ENCODE data around the gene ST3GAL4. TPM values are rescaled to one million over a fixed set of nuclear protein-coding genes. Genes with fewer than 3 reads are reported as not detected.

Gene ST3GAL4
- polyA plus RNA-seq, 2 of the 4 experiments (the other 2 are of a cell fraction): 11.9 to 17.5 TPM

- ChIA-PET CTCF (no interaction called here), POLR2A (no interaction called here)
- no peaks in the 10 kb centered on the region for H3K9me3 ChIP-seq
- no peak overlapping the region for H3K27ac ChIP-seq
- no peak overlapping the region for H3K4me3 ChIP-seq
- ATAC-seq (no peak), FAIRE-seq (no peak), DNase-seq (ENCODE audit: low read depth in 1 of 2, low spot score in 1 of 2) (no peak)
- WGBS (ENCODE audit: missing lambda C conversion rate): 73% methylated on average over 5 of the region's 5 CpGs
- TF ChIP-seq FOSL2 (IDR thresholded peaks at IDR 0.05) (no peak), FOSL2 (CRISPR knock-in tag; IDR thresholded peaks at IDR 0.05) (no peak), ATOH8 (CRISPR knock-in tag; IDR thresholded peaks at IDR 0.05; ENCODE audit: low read depth) (no peak), POLR2AphosphoS2 (conservative IDR thresholded peaks at IDR 0.05; ENCODE audit: low read length) (no peak), CBX8 (IDR thresholded peaks at IDR 0.05) (no peak), HOXB13 (CRISPR knock-in tag; IDR thresholded peaks at IDR 0.05; ENCODE audit: low read depth) (no peak), TFCP2L1 (CRISPR knock-in tag; IDR thresholded peaks at IDR 0.05) (no peak), PBX3 (IDR thresholded peaks at IDR 0.05) (no peak), EHF (CRISPR knock-in tag; IDR thresholded peaks at IDR 0.05) (no peak), CHD2 (IDR thresholded peaks at IDR 0.05; ENCODE audit: low read length, partially characterized antibody) (no peak)
- 0 out of 3 replicates have a peak, but pooled peaks cover 4% of the 10 kb centered on the region for H3K4me1 ChIP-seq
- H3K4me2 ChIP-seq: no peak overlapping the region
These were observed 34.9 kb downstream of the ST3GAL4 start for GRCh38 chr11:126390272-126390867.

DNA sequence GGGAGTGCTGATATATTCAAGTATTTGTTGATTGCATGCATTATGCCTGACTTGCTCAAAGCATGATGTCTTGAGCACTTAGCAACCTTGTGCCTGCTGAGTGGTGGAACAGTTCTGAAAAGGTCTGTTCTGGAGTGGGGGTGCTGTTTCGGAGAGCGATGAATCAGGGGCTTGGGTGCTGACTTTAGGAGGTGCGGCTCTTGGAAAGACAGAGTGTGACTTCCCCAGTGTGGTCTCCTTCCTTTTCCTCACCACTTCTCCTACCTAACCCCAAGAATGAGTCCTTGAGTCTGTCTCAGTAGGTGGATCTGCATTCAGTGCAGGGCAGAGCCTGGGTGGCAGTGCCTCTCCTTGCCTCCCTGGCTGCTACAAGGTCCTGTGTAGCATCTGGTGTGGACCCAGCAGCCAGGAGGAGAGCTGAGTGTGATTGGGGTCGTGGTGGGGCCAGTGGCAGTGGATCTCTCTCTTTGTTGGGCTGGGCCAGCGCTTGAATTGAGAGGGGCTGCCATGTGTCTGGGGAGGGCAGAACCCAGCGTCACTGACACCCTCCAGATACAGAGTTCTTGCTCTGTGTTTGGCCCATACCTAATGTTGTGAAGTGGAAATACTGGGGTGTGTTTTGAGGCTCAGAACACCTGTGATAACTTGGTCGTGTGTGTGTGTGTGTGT is 35.9 kb downstream of the ST3GAL4 start:
- WGBS (ENCODE audit: missing lambda C conversion rate): 77% methylated on average over 7 of the region's 7 CpGs
- no peak for DNase-seq (ENCODE audit: low read depth in 1 of 2, low spot score in 1 of 2)
- no peak overlapping the region for H3K4me3 ChIP-seq
- TF ChIP-seq HOXB5 (CRISPR knock-in tag; IDR thresholded peaks at IDR 0.05): no peak
- no peak for TF ChIP-seq RNF2 (IDR thresholded peaks at IDR 0.05; ENCODE audit: borderline replicate concordance, low read depth)
- no peak for TF ChIP-seq CEBPB (IDR thresholded peaks at IDR 0.05)
- no peak for TF ChIP-seq HDAC2 (IDR thresholded peaks at IDR 0.05)
- no peak for TF ChIP-seq RFX5 (IDR thresholded peaks at IDR 0.05)
- TF ChIP-seq RAD21 (conservative IDR thresholded peaks at IDR 0.05 in 1 of 2, IDR thresholded peaks at IDR 0.05 in 1 of 2): no peak
- no peak for TF ChIP-seq ZSCAN20 (CRISPR knock-in tag; IDR thresholded peaks at IDR 0.05)
- TF ChIP-seq, protein P1, sequence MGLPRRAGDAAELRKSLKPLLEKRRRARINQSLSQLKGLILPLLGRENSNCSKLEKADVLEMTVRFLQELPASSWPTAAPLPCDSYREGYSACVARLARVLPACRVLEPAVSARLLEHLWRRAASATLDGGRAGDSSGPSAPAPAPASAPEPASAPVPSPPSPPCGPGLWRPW (IDR thresholded peaks at IDR 0.05): no peak
- TF ChIP-seq, protein P2, sequence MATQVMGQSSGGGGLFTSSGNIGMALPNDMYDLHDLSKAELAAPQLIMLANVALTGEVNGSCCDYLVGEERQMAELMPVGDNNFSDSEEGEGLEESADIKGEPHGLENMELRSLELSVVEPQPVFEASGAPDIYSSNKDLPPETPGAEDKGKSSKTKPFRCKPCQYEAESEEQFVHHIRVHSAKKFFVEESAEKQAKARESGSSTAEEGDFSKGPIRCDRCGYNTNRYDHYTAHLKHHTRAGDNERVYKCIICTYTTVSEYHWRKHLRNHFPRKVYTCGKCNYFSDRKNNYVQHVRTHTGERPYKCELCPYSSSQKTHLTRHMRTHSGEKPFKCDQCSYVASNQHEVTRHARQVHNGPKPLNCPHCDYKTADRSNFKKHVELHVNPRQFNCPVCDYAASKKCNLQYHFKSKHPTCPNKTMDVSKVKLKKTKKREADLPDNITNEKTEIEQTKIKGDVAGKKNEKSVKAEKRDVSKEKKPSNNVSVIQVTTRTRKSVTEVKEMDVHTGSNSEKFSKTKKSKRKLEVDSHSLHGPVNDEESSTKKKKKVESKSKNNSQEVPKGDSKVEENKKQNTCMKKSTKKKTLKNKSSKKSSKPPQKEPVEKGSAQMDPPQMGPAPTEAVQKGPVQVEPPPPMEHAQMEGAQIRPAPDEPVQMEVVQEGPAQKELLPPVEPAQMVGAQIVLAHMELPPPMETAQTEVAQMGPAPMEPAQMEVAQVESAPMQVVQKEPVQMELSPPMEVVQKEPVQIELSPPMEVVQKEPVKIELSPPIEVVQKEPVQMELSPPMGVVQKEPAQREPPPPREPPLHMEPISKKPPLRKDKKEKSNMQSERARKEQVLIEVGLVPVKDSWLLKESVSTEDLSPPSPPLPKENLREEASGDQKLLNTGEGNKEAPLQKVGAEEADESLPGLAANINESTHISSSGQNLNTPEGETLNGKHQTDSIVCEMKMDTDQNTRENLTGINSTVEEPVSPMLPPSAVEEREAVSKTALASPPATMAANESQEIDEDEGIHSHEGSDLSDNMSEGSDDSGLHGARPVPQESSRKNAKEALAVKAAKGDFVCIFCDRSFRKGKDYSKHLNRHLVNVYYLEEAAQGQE (IDR thresholded peaks at IDR 0.05): no peak
- no peak for TF ChIP-seq NFE2L2 (conservative IDR thresholded peaks at IDR 0.05; ENCODE audit: low read length)
- no peak for FAIRE-seq
- POLR2A ChIA-PET: no interaction called here
- no peak overlapping the region for H3K4me2 ChIP-seq
- no peaks in the 10 kb centered on the region for H3K9me3 ChIP-seq
- no peaks in the 10 kb centered on the region for H3K4me1 ChIP-seq
- H3K27ac ChIP-seq: no peak overlapping the region
- CTCF ChIA-PET: interaction anchor here (1.0 to 1.2 kb wide), 2 partner anchors 13 to 81 kb away, joined by 3 read pairs; no protein-coding TSS in a partner anchor
- no peak for ATAC-seq

Data from A549 (cell line).